HG02759 (cell line): ENCODE data around the gene PEBP1.
"Not testable (repeated sequence)": the region's sequence is repeated elsewhere in the genome, so short reads cannot be mapped to it uniquely, and the experiment has no call there.

Experiments
- ATAC-seq: cut with Tn5 transposase; IDR thresholded peaks from one replicate; pipeline ENCODE4 v1.9.1; 2021; ENCODE audit warnings: mild to moderate bottlenecking, moderate library complexity; ENCODE audit not compliant: unreplicated experiment

PEBP1 gene

GRCh38 chr12:118129436-118129835, 6.5 kb upstream of the PEBP1 start:
- not testable (repeated sequence) for ATAC-seq

- ATAC-seq, result peak; percentile 31
Observed at GRCh38 chr12:118136559-118137003, 657 bp downstream of the PEBP1 start.

GRCh38 chr12:118137148-118137678, 1.3 kb downstream of the PEBP1 start:
- ATAC-seq, result no peak

GRCh38 chr12:118140825-118141224, 4.9 kb downstream of the PEBP1 start:
- ATAC-seq, result no peak

- no peak for ATAC-seq
Observed at GRCh38 chr12:118144499-118144898, 8.6 kb downstream of the PEBP1 start.

- ATAC-seq, result peak; percentile 50
Observed at GRCh38 chr12:118145113-118145797, 9.3 kb downstream of the PEBP1 start.

GRCh38 chr12:118145798-118146156, 9.9 kb downstream of the PEBP1 start:
- ATAC-seq, result no peak

- no peak for ATAC-seq
Observed at GRCh38 chr12:118148287-118148686, 12.4 kb downstream of the PEBP1 start.

- no peak for ATAC-seq
Observed at GRCh38 chr12:118150625-118151024, 14.7 kb downstream of the PEBP1 start.

- no peak for ATAC-seq
Observed at GRCh38 chr12:118151755-118152154, 15.8 kb downstream of the PEBP1 start.

- ATAC-seq, result no peak
Observed at GRCh38 chr12:118160536-118160935, 24.6 kb downstream of the PEBP1 start.

- ATAC-seq, result no peak
Observed at GRCh38 chr12:118164798-118165486, 29.0 kb downstream of the PEBP1 start.

- peak; percentile 97 for ATAC-seq
Observed at GRCh38 chr12:118166946-118167345, 31.0 kb downstream of the PEBP1 start.

- ATAC-seq, result peak; percentile 93
Observed at GRCh38 chr12:118175823-118176447, 40.0 kb downstream of the PEBP1 start.

GRCh38 chr12:118183155-118183554, 47.2 kb downstream of the PEBP1 start:
- no peak for ATAC-seq

- no peak for ATAC-seq
Observed at GRCh38 chr12:118183711-118184110, 47.8 kb downstream of the PEBP1 start.

- ATAC-seq, result no peak
Observed at GRCh38 chr12:118185602-118186397, 49.9 kb downstream of the PEBP1 start.

GRCh38 chr12:118187751-118188435, 52.0 kb downstream of the PEBP1 start:
- ATAC-seq, result no peak

GRCh38 chr12:118188690-118189371, 52.9 kb downstream of the PEBP1 start:
- no peak for ATAC-seq

GRCh38 chr12:118189741-118190191, 53.8 kb downstream of the PEBP1 start:
- ATAC-seq, result no peak
